GM12874 (cell line): ENCODE measurements around the gene LRRC4C.

Experiments used
- CTCF ChIP-seq: IDR thresholded peaks from 2 replicates; pipeline ENCODE4 v1.5.1; 2011; ENCODE audit warnings: low read depth, mild to moderate bottlenecking, control low read depth, low read length, moderate library complexity; ENCODE audit not compliant: insufficient read depth

The LRRC4C gene

GRCh38 chr11:40337118-40337517 is 1122.3 kb downstream of the LRRC4C start:
- TF ChIP-seq CTCF = no peak

GRCh38 chr11:40328890-40329614 is 1130.4 kb downstream of the LRRC4C start:
- no peak for TF ChIP-seq CTCF

- no peak for TF ChIP-seq CTCF
Measured at GRCh38 chr11:40323241-40323640, 1136.2 kb downstream of the LRRC4C start.

GRCh38 chr11:40321537-40321936 is 1137.9 kb downstream of the LRRC4C start:
- no peak for TF ChIP-seq CTCF

GRCh38 chr11:40316171-40316570 is 1143.3 kb downstream of the LRRC4C start:
- TF ChIP-seq CTCF = no peak

- TF ChIP-seq CTCF = no peak
Measured at GRCh38 chr11:40315122-40315521, 1144.3 kb downstream of the LRRC4C start.

GRCh38 chr11:40314327-40314726 is 1145.1 kb downstream of the LRRC4C start:
- no peak for TF ChIP-seq CTCF
